ENCODE results near the gene CXCL16.

The CXCL16 gene

GRCh38 chr17:4739122-4740024, at the start of gene CXCL16, which contains the start of gene ZMYND15:
Gene CXCL16, minus strand, starts transcription at chr17:4739928. Its CDS starts 589 bp downstream, at chr17:4739339.
Gene ZMYND15, plus strand, starts transcription at chr17:4739833. Its CDS starts 716 bp downstream, at chr17:4740549.
- DNase-seq = no peak

- DNase-seq = no peak
These were observed 49.3 kb upstream of the CXCL16 start, which contains the start of gene GLTPD2 for GRCh38 chr17:4788807-4789700. Gene GLTPD2, plus strand, starts transcription at chr17:4788964. Its CDS starts 48 bp downstream, at chr17:4789012.

GRCh38 chr17:4788159-4788806, 48.6 kb upstream of the CXCL16 start:
- no peak for DNase-seq

- DNase-seq = no peak
These were observed 46.8 kb upstream of the CXCL16 start for GRCh38 chr17:4786516-4786915.

GRCh38 chr17:4786106-4786511, 46.4 kb upstream of the CXCL16 start, which contains the start of gene VMO1:
Gene VMO1, minus strand, starts transcription at chr17:4786364. Its CDS starts 12 bp downstream, at chr17:4786352.
- DNase-seq = no peak

- no peak for DNase-seq
These were observed 45.8 kb upstream of the CXCL16 start for GRCh38 chr17:4785311-4786105.

GRCh38 chr17:4782652-4783051, 42.9 kb upstream of the CXCL16 start:
- no peak for DNase-seq

GRCh38 chr17:4780325-4780955, 40.7 kb upstream of the CXCL16 start:
- DNase-seq = no peak

- no peak for DNase-seq
These were observed 38.4 kb upstream of the CXCL16 start for GRCh38 chr17:4777969-4778760.

- DNase-seq = no peak
These were observed 32.5 kb upstream of the CXCL16 start for GRCh38 chr17:4772235-4772613.

GRCh38 chr17:4771519-4772234, 31.9 kb upstream of the CXCL16 start, which contains the start of gene TM4SF5:
Gene TM4SF5, plus strand, starts transcription at chr17:4771886. Its CDS starts 37 bp downstream, at chr17:4771923.
- no peak for DNase-seq

- DNase-seq = no peak
These were observed 29.9 kb upstream of the CXCL16 start for GRCh38 chr17:4769628-4770027.

GRCh38 chr17:4768298-4768697, 28.6 kb upstream of the CXCL16 start:
- DNase-seq = no peak

- no peak for DNase-seq
These were observed 27.0 kb upstream of the CXCL16 start for GRCh38 chr17:4766723-4767122.

- DNase-seq = peak; percentile 37 to 45
These were observed 26.5 kb upstream of the CXCL16 start for GRCh38 chr17:4766201-4766600.

- peak; percentile 27 to 47 for DNase-seq
These were observed 24.9 kb upstream of the CXCL16 start for GRCh38 chr17:4764595-4764994.

- no peak for DNase-seq
These were observed 20.1 kb upstream of the CXCL16 start for GRCh38 chr17:4759776-4760236.

GRCh38 chr17:4753392-4753791, 13.7 kb upstream of the CXCL16 start:
- DNase-seq = no peak

GRCh38 chr17:4751932-4752331, 12.2 kb upstream of the CXCL16 start:
- DNase-seq = no peak

- no peak for DNase-seq
These were observed 10.9 kb upstream of the CXCL16 start for GRCh38 chr17:4750606-4751005.

Measured in AML-193 (cell line).